SU-DHL-6 (cell line): ENCODE results near the gene ATP5F1D.

Experiments used
- H2AFZ ChIP-seq: fragments of 200-600 bp; sonication (generic); 2 replicates; pipeline ENCODE4 v1.6.1; 2014; ENCODE audit warnings: low read depth, mild to moderate bottlenecking, moderate library complexity, mixed read lengths, antibody characterized with exemption, low read length; ENCODE audit not compliant: severe bottlenecking
- H3F3A ChIP-seq: fragments of 200-600 bp; shearing (Covaris generic); 2 replicates; pipeline ENCODE4 v1.6.0; 2016; ENCODE audit warnings: antibody characterized with exemption, mild to moderate bottlenecking; ENCODE audit not compliant: insufficient read depth
- H3K27ac ChIP-seq: fragments of 200-600 bp; sonication (generic); 2 replicates; pipeline ENCODE4 v1.5.1; 2016; ENCODE audit warnings: low read depth, mild to moderate bottlenecking, low read length, moderate library complexity, mixed read lengths
- H3K27me3 ChIP-seq: fragments of 200-600 bp; sonication (generic), shearing (Covaris generic); 2 replicates; pipeline ENCODE4 v1.6.0; 2014; ENCODE audit warnings: mild to moderate bottlenecking, low read length
- H3K36me3 ChIP-seq: fragments of 200-600 bp; sonication (generic); 2 replicates; pipeline ENCODE4 v1.6.1; 2014; ENCODE audit warnings: mild to moderate bottlenecking, low read length, mixed read lengths
- H3K4me2 ChIP-seq: fragments of 300-600, 200-600 bp; shearing (Covaris generic), sonication (generic); 2 replicates; pipeline ENCODE4 v1.6.0; 2014; ENCODE audit warnings: low read length, low read depth, mild to moderate bottlenecking; ENCODE audit not compliant: poor library complexity, severe bottlenecking
- H3K4me3 ChIP-seq: fragments of 200-600 bp; sonication (generic); 2 replicates; pipeline ENCODE4 v1.5.1; 2014; ENCODE audit warnings: antibody characterized with exemption, low read length, mild to moderate bottlenecking, mixed read lengths; ENCODE audit not compliant: insufficient read depth, poor library complexity, severe bottlenecking
- H3K79me2 ChIP-seq: fragments of 200-600 bp; sonication (generic); 2 replicates; pipeline ENCODE4 v1.6.1; 2014; ENCODE audit warnings: mild to moderate bottlenecking, low read length, moderate library complexity; ENCODE audit not compliant: insufficient read depth
- H3K9ac ChIP-seq: fragments of 200-600 bp; sonication (generic); 2 replicates; pipeline ENCODE4 v1.7.0; 2014; ENCODE audit warnings: mild to moderate bottlenecking, low read length
- H3K9me2 ChIP-seq: fragments of 200-600 bp; sonication (generic); replicated peaks from 2 replicates; pipeline ENCODE4 v1.6.1; 2014; ENCODE audit warnings: low read length; ENCODE audit not compliant: insufficient read depth
- H3K9me3 ChIP-seq: fragments of 200-600 bp; sonication (generic); 2 replicates; pipeline ENCODE4 v1.6.1; 2014; ENCODE audit warnings: low read length, mixed read lengths; ENCODE audit not compliant: insufficient read depth
- H4K20me1 ChIP-seq: fragments of 200-600 bp; sonication (generic); 2 replicates; pipeline ENCODE4 v1.6.1; 2014; ENCODE audit warnings: low read depth, mild to moderate bottlenecking, antibody characterized with exemption, low read length, moderate library complexity, mixed read lengths
- EZH2phosphoT487 ChIP-seq: fragments of 200-600 bp; sonication (generic), shearing (Covaris generic); conservative IDR thresholded peaks from 2 replicates; pipeline ENCODE4 v1.6.1; 2018; ENCODE audit warnings: mild to moderate bottlenecking, antibody characterized with exemption, low read length, moderate library complexity, mixed read lengths
- TF ChIP-seq, protein P1 (sequence below): fragments of 200-600 bp; sonication (generic); IDR thresholded peaks from one replicate; pipeline ENCODE4 v1.5.1; 2017; ENCODE audit warnings: antibody characterized with exemption, mild to moderate bottlenecking, low read length, moderate library complexity; ENCODE audit not compliant: insufficient read depth, poor library complexity, severe bottlenecking

Gene ATP5F1D

DNA sequence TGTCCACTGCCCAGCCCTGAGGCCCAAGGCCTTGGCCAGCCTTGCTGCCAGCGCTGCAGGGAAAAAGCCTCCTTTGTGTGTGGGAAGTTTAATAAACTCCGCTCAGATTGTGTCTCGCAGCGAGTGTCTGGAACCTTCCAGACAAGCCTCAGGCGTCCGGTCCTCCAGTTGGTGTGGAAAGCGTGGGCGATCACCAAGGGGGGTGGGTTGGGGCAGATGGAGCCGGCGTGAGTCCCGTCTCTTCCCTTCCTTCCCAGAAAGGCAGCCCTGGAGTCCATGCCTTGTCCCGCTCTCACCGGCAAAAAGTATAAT, 31.4 kb upstream of the ATP5F1D start:
- H3K36me3 ChIP-seq, result no peaks in the 10 kb centered on the region
- no peak overlapping the region for H2AFZ ChIP-seq
- H3K27ac ChIP-seq, result no peak overlapping the region
- no peaks in the 10 kb centered on the region for H3K9me2 ChIP-seq
- H3F3A ChIP-seq, result peaks cover 5% of the 10 kb centered on the region; the same call in 1 of the 2 replicates
- H4K20me1 ChIP-seq, result no peaks in the 10 kb centered on the region
- H3K9ac ChIP-seq, result no peak overlapping the region
- H3K79me2 ChIP-seq, result peaks cover 66% of the 10 kb centered on the region
- TF ChIP-seq, protein P1, sequence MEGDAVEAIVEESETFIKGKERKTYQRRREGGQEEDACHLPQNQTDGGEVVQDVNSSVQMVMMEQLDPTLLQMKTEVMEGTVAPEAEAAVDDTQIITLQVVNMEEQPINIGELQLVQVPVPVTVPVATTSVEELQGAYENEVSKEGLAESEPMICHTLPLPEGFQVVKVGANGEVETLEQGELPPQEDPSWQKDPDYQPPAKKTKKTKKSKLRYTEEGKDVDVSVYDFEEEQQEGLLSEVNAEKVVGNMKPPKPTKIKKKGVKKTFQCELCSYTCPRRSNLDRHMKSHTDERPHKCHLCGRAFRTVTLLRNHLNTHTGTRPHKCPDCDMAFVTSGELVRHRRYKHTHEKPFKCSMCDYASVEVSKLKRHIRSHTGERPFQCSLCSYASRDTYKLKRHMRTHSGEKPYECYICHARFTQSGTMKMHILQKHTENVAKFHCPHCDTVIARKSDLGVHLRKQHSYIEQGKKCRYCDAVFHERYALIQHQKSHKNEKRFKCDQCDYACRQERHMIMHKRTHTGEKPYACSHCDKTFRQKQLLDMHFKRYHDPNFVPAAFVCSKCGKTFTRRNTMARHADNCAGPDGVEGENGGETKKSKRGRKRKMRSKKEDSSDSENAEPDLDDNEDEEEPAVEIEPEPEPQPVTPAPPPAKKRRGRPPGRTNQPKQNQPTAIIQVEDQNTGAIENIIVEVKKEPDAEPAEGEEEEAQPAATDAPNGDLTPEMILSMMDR, result no peak
- no peak for TF ChIP-seq EZH2phosphoT487
- H3K9me3 ChIP-seq, result no peaks in the 10 kb centered on the region
- H3K4me3 ChIP-seq, result no peak overlapping the region
- no peak overlapping the region for H3K4me2 ChIP-seq
- H3K27me3 ChIP-seq, result no peaks in the 10 kb centered on the region

DNA sequence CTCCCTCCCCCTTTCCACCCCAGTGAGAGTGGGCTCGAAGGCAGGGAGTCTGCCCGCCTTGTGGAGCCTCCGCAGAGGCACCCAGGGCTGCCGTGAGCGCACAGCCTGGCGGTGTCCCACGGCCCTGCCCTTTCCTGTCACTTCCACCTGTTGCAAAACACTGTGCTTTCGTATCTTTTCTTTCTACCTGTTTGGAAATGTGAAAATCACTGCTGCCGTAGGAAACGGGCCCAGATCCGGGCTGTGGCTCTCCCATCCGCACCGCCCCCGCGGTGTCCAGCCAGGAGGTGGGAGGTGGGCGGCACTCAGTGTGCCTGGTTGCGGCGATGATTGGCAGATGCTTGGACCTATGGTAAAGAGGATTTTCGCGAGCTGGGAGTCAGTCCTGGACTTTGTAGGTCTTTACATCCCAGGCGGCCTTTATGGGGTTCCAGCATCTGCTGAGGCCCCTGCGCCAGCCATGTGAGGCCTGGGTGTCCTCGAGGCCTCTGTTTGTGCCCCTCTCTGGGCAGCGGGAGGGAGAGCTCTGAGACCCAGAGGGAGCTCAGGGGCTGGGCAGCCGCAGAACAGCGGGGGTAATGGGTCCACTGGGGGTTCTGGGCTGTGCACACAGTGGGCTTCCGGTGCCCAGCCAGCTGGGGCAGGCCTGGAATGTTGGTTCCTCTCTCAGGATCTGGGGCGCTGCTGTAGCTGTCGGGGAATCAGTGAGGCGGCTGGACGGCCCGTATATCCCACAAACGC, 29.9 kb upstream of the ATP5F1D start:
- Histone ChIP-seq H3K36me3 (no peaks in the 10 kb centered on the region), H3K9me2 (no peaks in the 10 kb centered on the region), H3F3A (peaks cover 5% of the 10 kb centered on the region; the same call in 1 of the 2 replicates), H3K79me2 (peaks cover 65% of the 10 kb centered on the region), H3K4me2 (no peak overlapping the region), H4K20me1 (no peaks in the 10 kb centered on the region), H3K27me3 (no peaks in the 10 kb centered on the region), H3K4me3 (no peak overlapping the region), H3K9ac (no peak overlapping the region), H3K27ac (no peak overlapping the region), H2AFZ (no peak overlapping the region), H3K9me3 (no peaks in the 10 kb centered on the region)
- TF ChIP-seq, protein P1, result no peak
- TF ChIP-seq EZH2phosphoT487, result no peak

DNA sequence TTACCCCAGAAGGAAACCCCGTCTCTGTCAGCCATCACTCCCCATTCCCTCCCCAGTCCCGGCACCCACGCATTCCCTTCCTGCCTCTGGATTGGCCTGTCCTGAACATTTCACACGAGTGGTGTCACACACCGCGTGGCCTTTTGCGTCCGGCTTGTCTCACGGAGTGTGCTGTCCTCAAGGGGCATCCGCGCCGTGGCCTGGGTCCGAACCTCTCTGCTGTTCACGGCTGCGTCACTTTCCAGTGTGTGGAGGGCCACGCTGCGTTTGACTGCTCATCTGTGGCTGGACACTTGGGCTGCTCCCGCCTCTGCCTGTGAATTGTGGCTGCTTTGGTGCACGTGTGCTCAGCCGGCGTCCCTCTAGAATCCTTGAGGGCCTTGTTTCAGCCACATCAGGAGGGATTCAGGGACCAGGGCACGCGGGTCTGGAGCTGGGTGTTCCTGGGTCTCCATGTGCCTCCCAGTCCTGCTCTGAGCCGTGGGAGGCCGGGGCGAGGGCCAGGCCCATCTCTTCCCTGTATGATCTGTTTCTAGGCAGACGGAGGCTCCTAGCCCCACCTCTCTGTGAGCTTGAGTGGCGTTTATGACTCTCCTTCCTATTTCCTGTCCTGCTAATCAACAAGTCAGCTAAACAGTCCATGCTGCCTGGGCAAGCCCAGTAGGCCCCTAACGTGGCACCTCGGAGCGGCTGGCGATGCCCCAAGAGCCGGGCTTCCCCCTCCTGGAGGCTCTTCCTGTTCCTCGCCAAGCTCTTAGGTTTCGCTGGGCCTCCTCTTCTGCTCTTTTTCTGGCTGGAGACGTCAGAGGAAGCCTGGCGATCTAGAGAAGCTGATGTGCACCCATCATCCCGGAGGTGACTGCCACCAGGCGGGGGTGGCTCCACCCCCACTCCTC, 27.9 kb upstream of the ATP5F1D start:
- Histone ChIP-seq H3F3A (no peaks in the 10 kb centered on the region), H3K27ac (no peak overlapping the region), H3K4me2 (no peak overlapping the region), H4K20me1 (no peaks in the 10 kb centered on the region), H3K79me2 (peaks cover 45% of the 10 kb centered on the region), H3K9ac (no peak overlapping the region), H3K9me2 (no peaks in the 10 kb centered on the region), H3K36me3 (no peaks in the 10 kb centered on the region), H3K27me3 (no peaks in the 10 kb centered on the region), H3K9me3 (no peaks in the 10 kb centered on the region), H3K4me3 (no peak overlapping the region), H2AFZ (no peak overlapping the region)
- TF ChIP-seq, protein P1, result no peak
- TF ChIP-seq EZH2phosphoT487, result no peak
